Breast epithelium (tissue), 4 donors: ENCODE results near the gene PCDH9. TPM values are rescaled to one million over a fixed set of nuclear protein-coding genes. Genes with fewer than 3 reads are reported as not detected.

Experiments
- DNase-seq, 2 donors: peaks; one replicate each; pipeline ENCODE4 v3.0.0-alpha.2; 2019; ENCODE audit warnings: low spot score in 2 of 2
- H3K27ac ChIP-seq, 2 donors: fragments of 200-600 bp; sonication (generic) in 1 of 2; one replicate each; pipeline ENCODE4 v1.5.1; 2016 to 2019; ENCODE audit warnings: mild to moderate bottlenecking in 1 of 2
- H3K27me3 ChIP-seq, 2 donors: fragments of 200-600 bp; sonication (generic) in 1 of 2; one replicate each; pipeline versions ENCODE4 v1.5.1 to v1.6.0; 2017 to 2019; ENCODE audit warnings: control low read depth in 1 of 2, mild to moderate bottlenecking in 1 of 2
- H3K36me3 ChIP-seq: fragments of 200-600 bp; one replicate; pipeline ENCODE4 v1.5.1; 2019
- H3K4me1 ChIP-seq, 2 donors: fragments of 200-600 bp; sonication (generic); one replicate each; pipeline ENCODE4 v1.5.1; 2016 to 2019; ENCODE audit warnings: control low read depth in 1 of 2
- H3K4me3 ChIP-seq, 3 donors: fragments of 200-600 bp; sonication (generic); 1 replicate in 2 of 3; 2 replicates in 1 of 3; pipeline ENCODE4 v1.5.1; 2016 to 2019; ENCODE audit warnings: mild to moderate bottlenecking in 3 of 3, moderate library complexity in 2 of 3
- H3K9me3 ChIP-seq, 2 donors: fragments of 200-600 bp; sonication (generic) in 1 of 2; one replicate each; pipeline ENCODE4 v1.5.1; 2016 to 2019; ENCODE audit warnings: control low read depth in 1 of 2
- CTCF ChIP-seq, 3 donors: fragments of 450-650 bp; IDR thresholded peaks; one replicate each; pipeline ENCODE4 v1.5.1; 2016 to 2017; ENCODE audit warnings: antibody characterized with exemption in 3 of 3, mild to moderate bottlenecking in 3 of 3, moderate library complexity in 3 of 3
- POLR2A ChIP-seq: fragments of 450-650 bp; IDR thresholded peaks from one replicate; pipeline ENCODE4 v1.6.1; 2016; ENCODE audit warnings: antibody characterized with exemption, mild to moderate bottlenecking, moderate library complexity
- POLR2AphosphoS5 ChIP-seq, 3 donors: sonication (generic); formaldehyde crosslinking; IDR thresholded peaks; one replicate each; pipeline ENCODE4 v1.6.1; 2017; ENCODE audit warnings: antibody characterized with exemption in 3 of 3
- intact Hi-C: fragments of 100-400 bp; cut with DNase I; formaldehyde crosslinking; loops from one replicate; pipeline ENCODE4 v1.15.1; 2023; ENCODE audit warnings: low total_unique reads
- total RNA-seq, 3 donors: library from RNA; depleted of rRNA; stranded (reverse); fragments of >200 nt; gene quantifications; one replicate each; pipeline ENCODE4 v1.1.0, GENCODE V29; 2016

Gene PCDH9
- total RNA-seq, 3 donors from 2014 or later = 0.98 to 26.7 (median 3.7) TPM

DNA sequence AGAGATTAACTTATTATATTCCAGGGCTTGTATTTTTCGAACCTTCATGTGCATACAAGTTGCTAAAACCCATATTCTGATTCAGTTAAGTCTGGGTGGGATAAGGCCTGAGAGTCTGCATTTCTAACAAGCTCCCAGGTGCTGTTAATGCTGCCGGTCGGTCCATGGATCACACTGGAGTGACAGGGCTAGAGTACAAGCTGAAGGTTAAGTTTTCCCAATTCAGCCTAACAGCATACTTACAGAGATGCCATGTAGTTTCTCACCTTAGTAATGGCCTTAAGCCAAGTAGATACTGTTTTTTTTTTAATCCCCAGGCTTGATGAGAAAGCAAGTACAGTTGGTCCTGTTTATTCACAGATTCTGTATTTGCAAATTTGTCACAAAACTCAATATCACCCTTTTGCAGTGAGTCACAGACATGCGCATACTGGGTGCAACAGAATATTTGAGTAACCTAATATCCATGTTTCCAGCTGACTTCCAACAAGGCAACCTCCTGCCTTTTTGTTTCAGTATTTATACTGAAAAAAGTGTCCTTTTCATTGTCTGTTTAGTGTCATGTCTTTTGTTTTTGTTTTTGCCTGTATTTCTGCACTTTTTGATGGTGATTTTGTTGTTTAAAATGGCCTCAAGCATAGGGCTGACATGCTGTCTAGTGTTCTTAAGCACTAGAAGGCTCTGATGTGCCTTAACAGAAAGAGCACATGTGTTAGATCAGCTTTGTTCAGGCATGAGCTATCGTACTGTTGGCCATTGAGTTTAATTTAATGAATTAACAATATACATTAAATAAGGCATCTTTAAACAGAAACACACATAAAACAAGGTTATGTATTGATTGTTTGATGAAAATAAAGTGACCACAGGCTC lies 875.0 kb downstream of the PCDH9 start:
- H3K4me3 ChIP-seq = no peak overlapping the region
- no peak overlapping the region for H3K27ac ChIP-seq
- H3K9me3 ChIP-seq = no peaks in the 10 kb centered on the region
- no peak for DNase-seq
- H3K4me1 ChIP-seq = no peaks in the 10 kb centered on the region
- H3K36me3 ChIP-seq = no peaks in the 10 kb centered on the region
- no peaks in the 10 kb centered on the region for H3K27me3 ChIP-seq
- TF ChIP-seq POLR2A (no peak), POLR2AphosphoS5 (IDR thresholded peaks at IDR 0.05) (no peak), CTCF (IDR thresholded peaks at IDR 0.05) (no peak)
- intact Hi-C loops = loop anchor here (10.0 kb wide), 1 partner anchor 790 kb away; no protein-coding TSS in a partner anchor

DNA sequence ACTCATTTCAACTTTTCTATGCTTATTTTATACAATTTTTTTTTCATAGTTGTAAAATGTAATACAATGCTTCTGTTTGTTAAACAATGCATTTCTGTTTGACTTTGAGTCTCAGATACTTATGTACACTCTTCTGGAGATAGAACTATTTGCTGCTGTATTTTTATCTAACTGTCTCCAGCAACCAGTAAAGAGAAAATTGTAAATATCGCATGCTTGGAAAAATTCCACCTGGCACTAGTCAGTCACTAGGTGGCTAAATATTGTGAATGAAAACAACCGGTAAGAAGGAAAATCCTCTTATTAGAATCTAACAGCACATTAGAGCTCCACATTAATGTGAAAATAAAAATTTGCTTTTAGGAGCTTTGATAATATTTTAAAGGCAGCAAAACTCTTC lies 876.5 kb downstream of the PCDH9 start:
- Histone ChIP-seq H3K36me3 (no peaks in the 10 kb centered on the region), H3K27me3 (no peaks in the 10 kb centered on the region), H3K4me1 (no peaks in the 10 kb centered on the region), H3K4me3 (no peak overlapping the region), H3K9me3 (no peaks in the 10 kb centered on the region), H3K27ac (no peak overlapping the region)
- no peak for DNase-seq
- intact Hi-C loops = loop anchor here (10.0 kb wide), 1 partner anchor 791 kb away; no protein-coding TSS in a partner anchor
- TF ChIP-seq POLR2A (no peak), CTCF (IDR thresholded peaks at IDR 0.05) (no peak), POLR2AphosphoS5 (IDR thresholded peaks at IDR 0.05) (no peak)

DNA sequence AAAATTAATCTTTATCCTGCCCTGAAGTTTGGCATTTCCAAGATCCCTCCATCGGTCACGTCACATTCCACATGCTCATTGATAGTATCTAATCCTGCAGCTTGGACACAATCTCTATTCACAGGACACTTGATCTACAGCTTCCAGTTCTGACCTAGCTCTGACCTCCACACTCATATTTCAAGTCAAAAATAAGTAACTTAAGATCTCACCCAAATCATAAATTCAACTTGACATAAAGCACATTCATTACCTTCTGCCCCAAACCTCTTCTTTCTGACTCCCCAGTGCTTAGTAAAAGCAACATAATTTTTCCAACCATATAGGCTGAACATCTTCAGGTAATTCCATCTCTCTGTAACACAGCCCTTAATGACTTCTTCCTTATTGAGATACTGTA lies 880.2 kb downstream of the PCDH9 start:
- DNase-seq = no peak
- no peak overlapping the region for H3K4me3 ChIP-seq
- H3K27ac ChIP-seq = no peak overlapping the region
- no peaks in the 10 kb centered on the region for H3K36me3 ChIP-seq
- no peaks in the 10 kb centered on the region for H3K4me1 ChIP-seq
- intact Hi-C loops = loop anchor here (10.0 kb wide), 1 partner anchor 795 kb away; no protein-coding TSS in a partner anchor
- no peaks in the 10 kb centered on the region for H3K27me3 ChIP-seq
- TF ChIP-seq CTCF (IDR thresholded peaks at IDR 0.05) (no peak), POLR2AphosphoS5 (IDR thresholded peaks at IDR 0.05) (no peak), POLR2A (no peak)
- no peaks in the 10 kb centered on the region for H3K9me3 ChIP-seq

DNA sequence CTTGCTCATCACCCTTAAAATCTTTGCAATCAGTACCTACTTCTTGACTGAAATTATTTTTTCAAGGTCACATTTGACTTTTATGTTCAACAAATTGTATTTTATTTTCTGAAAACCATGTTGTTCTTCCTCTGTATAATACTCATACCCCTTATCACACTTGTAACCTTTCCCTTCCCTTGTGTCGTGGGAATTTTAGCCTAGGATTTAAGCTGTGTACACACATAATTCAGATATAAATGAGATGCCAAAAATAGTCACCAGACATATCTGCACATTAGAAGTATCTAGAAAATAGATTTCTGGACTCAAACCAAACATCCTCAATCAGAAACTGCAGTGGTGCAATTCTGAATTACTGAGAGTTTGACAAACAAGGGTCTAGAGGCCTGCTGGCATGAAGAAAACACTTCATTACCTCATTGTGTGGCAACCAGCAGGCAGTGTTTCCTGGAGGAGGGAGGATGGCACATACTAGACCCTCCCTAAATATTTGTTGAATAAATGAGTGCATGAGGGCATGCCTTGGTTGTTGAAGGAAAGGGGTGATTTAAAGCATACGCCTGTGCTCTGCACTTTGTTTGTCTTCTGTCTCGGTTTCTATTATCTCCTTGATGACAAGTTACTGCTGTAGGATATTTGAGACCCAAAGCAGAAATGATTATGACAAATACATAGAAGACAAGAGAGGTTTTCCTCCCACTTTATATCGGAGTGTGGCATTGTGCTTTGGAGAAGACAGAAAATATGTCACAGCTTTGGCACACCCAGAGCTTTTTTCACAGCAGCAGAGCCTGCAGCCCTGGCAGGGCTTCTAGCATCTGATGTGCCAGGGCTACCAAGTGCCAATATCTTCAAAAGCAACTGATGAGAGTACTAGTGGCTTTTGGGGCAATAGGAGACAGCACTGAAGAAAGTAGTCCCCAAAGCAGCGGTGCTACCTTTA lies 881.1 kb downstream of the PCDH9 start:
- no peak for TF ChIP-seq CTCF (IDR thresholded peaks at IDR 0.05)
- no peak for TF ChIP-seq POLR2A
- TF ChIP-seq POLR2AphosphoS5 (IDR thresholded peaks at IDR 0.05) = no peak
- no peak overlapping the region for H3K4me3 ChIP-seq
- no peaks in the 10 kb centered on the region for H3K36me3 ChIP-seq
- intact Hi-C loops = no loop called here
- no peak for DNase-seq
- no peaks in the 10 kb centered on the region for H3K4me1 ChIP-seq
- no peaks in the 10 kb centered on the region for H3K27me3 ChIP-seq
- H3K27ac ChIP-seq = no peak overlapping the region
- no peaks in the 10 kb centered on the region for H3K9me3 ChIP-seq
